ENCODE data around the gene PRSS48.
"Not testable (repeated sequence)": the region's sequence is repeated elsewhere in the genome, so short reads cannot be mapped to it uniquely, and the experiment has no call there.

DNA sequence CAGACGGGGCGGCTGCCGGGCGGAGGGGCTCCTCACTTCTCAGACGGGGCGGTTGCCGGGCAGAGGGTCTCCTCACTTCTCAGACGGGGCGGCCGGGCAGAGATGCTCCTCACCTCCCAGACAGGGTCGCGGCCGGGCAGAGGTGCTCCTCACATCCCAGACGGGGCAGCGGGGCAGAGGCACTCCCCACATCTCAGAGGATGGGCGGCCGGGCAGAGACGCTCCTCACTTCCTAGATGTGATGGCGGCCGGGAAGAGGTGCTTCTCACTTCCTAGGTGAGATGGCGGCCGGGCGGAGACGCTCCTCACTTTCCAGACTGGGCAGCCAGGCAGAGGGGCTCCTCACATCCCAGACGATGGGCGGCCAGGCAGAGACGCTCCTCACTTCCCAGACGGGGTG is 21.7 kb upstream of the PRSS48 start:
- TF ChIP-seq, protein P1, sequence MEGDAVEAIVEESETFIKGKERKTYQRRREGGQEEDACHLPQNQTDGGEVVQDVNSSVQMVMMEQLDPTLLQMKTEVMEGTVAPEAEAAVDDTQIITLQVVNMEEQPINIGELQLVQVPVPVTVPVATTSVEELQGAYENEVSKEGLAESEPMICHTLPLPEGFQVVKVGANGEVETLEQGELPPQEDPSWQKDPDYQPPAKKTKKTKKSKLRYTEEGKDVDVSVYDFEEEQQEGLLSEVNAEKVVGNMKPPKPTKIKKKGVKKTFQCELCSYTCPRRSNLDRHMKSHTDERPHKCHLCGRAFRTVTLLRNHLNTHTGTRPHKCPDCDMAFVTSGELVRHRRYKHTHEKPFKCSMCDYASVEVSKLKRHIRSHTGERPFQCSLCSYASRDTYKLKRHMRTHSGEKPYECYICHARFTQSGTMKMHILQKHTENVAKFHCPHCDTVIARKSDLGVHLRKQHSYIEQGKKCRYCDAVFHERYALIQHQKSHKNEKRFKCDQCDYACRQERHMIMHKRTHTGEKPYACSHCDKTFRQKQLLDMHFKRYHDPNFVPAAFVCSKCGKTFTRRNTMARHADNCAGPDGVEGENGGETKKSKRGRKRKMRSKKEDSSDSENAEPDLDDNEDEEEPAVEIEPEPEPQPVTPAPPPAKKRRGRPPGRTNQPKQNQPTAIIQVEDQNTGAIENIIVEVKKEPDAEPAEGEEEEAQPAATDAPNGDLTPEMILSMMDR (IDR thresholded peaks at IDR 0.05), result not testable (repeated sequence)
- TF ChIP-seq EZH2phosphoT487 (IDR thresholded peaks at IDR 0.05), result not testable (repeated sequence)

Measured in neural progenitor cell (in vitro differentiated cells).